ENCODE data around the gene MAP3K7CL.

- TF ChIP-seq, protein P1, sequence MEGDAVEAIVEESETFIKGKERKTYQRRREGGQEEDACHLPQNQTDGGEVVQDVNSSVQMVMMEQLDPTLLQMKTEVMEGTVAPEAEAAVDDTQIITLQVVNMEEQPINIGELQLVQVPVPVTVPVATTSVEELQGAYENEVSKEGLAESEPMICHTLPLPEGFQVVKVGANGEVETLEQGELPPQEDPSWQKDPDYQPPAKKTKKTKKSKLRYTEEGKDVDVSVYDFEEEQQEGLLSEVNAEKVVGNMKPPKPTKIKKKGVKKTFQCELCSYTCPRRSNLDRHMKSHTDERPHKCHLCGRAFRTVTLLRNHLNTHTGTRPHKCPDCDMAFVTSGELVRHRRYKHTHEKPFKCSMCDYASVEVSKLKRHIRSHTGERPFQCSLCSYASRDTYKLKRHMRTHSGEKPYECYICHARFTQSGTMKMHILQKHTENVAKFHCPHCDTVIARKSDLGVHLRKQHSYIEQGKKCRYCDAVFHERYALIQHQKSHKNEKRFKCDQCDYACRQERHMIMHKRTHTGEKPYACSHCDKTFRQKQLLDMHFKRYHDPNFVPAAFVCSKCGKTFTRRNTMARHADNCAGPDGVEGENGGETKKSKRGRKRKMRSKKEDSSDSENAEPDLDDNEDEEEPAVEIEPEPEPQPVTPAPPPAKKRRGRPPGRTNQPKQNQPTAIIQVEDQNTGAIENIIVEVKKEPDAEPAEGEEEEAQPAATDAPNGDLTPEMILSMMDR (IDR thresholded peaks at IDR 0.05): no peak
- TF ChIP-seq POLR2A (IDR thresholded peaks at IDR 0.05) (no peak), POLR2AphosphoS5 (IDR thresholded peaks at IDR 0.05) (no peak)
Observed at GRCh38 chr21:29084372-29084771, 46.1 kb upstream of the MAP3K7CL start.
